ENCODE results near the gene ANG. TPM values are rescaled to one million over a fixed set of nuclear protein-coding genes. Genes with fewer than 3 reads are reported as not detected.

The ANG gene
- total RNA-seq, 5 donors from 2014 or later (not counting 1 experiment from before 2014, with no cell fraction given), result 0.85 to 1.4 (median 0.99) TPM; not detected in 2

DNA sequence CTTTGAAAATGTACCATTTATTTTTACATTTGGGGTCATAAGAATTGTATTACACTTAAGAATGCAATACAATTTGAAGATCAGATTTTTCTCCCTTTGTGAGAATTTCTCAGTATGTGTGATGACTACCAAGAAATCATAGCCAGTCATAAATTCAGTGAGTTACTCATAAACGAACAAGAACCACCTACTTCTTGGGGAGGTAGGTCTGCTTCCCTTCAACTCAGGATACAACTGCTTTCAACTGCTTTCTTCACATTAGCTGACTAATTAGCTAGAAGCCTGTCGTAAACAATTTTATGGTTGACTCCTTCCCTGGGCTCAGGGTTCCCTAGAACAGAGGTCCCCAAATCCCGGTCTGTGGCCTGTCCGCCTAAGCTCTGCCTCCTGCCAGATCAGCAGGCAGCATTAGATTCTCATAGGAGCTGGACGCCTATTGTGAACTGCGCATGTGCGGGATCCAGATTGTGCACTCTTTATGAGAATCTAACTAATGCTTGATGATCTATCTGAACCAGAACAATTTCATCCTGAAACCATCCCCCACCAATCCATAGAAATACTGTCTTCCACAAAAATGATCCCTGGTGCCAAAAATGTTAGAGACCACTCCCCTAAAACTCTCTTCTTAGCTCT is 3.7 kb downstream of the ANG start:
- H3K4me3 Mint-ChIP-seq, result no peak overlapping the region
- ATAC-seq (replicated peaks in 1 of 4) (no peak), DNase-seq (no peak)
- peaks cover 0 to 2% of the 10 kb centered on the region in 2 donors for H3K27me3 Mint-ChIP-seq
- Histone ChIP-seq H3K36me3 (ENCODE audit: control insufficient read depth in 2 of 2, extremely low read depth in 1 of 2, insufficient read depth in 1 of 2, low read length in 1 of 2) (no peaks in the 10 kb centered on the region), H3K4me3 (ENCODE audit: control insufficient read depth in 1 of 2, extremely low read depth in 1 of 2, low read length in 1 of 2) (no peak overlapping the region), H3K27ac (ENCODE audit: low read length) (no peak overlapping the region), H3K9me3 (no peaks in the 10 kb centered on the region), H3K4me1 (ENCODE audit: control insufficient read depth in 1 of 2, extremely low read depth in 1 of 2, insufficient read depth in 2 of 2, low read length in 2 of 2) (no peaks in the 10 kb centered on the region), H3K27me3 (replicated peaks in 1 of 2; ENCODE audit: control insufficient read depth in 2 of 2, extremely low read depth in 1 of 2, insufficient read depth in 2 of 2, low read length in 1 of 2) (peaks cover 0 to 7% of the 10 kb centered on the region in 2 experiments)
- ChIA-PET CTCF (interaction anchor here in 1 of 2 donors (1.0 to 3.2 kb wide), 8 partner anchors 8 to 365 kb away, joined by 3 to 21 read pairs (median 9); no protein-coding TSS in a partner anchor), POLR2A (interaction anchor here in 1 of 2 donors (0.7 kb wide), 1 partner anchor 21 kb away, joined by 3 read pairs; no protein-coding TSS in a partner anchor)
- 79% methylated on average over 6 of the region's 7 CpGs for WGBS (ENCODE audit: insufficient coverage)
- peaks cover 4 to 6% (median 4%) of the 10 kb centered on the region in 3 donors for H3K4me1 Mint-ChIP-seq
- H3K36me3 Mint-ChIP-seq, result no peaks in the 10 kb centered on the region
- no peak overlapping the region for H3K27ac Mint-ChIP-seq
- no peaks in the 10 kb centered on the region for H3K9me3 Mint-ChIP-seq

GRCh38 chr14:20696764-20697163 is 8.2 kb downstream of the ANG start:
- H3K36me3 ChIP-seq (ENCODE audit: control insufficient read depth in 2 of 2, extremely low read depth in 1 of 2, insufficient read depth in 1 of 2, low read length in 1 of 2), result no peaks in the 10 kb centered on the region
- no peak for DNase-seq
- H3K36me3 Mint-ChIP-seq, result no peaks in the 10 kb centered on the region
- CTCF ChIA-PET, result interaction anchor here (0.5 to 2.4 kb wide), 14 partner anchors 16 to 370 kb away, joined by 3 to 11 read pairs (median 4); no protein-coding TSS in a partner anchor
- ATAC-seq (replicated peaks in 1 of 4), result no peak
- H3K4me3 Mint-ChIP-seq, result no peak overlapping the region
- peaks cover 0 to 7% of the 10 kb centered on the region in 2 experiments for H3K27me3 ChIP-seq (replicated peaks in 1 of 2; ENCODE audit: control insufficient read depth in 2 of 2, extremely low read depth in 1 of 2, insufficient read depth in 2 of 2, low read length in 1 of 2)
- H3K9me3 ChIP-seq, result no peaks in the 10 kb centered on the region
- peaks cover 0 to 2% (median 0%) of the 10 kb centered on the region in 3 donors for H3K4me1 Mint-ChIP-seq
- POLR2A ChIA-PET, result interaction anchor here in 1 of 2 donors (0.6 kb wide), 1 partner anchor 176 kb away, joined by 3 read pairs; no protein-coding TSS in a partner anchor
- H3K27me3 Mint-ChIP-seq, result peaks cover 0 to 2% of the 10 kb centered on the region in 2 donors
- WGBS (ENCODE audit: insufficient coverage), result 74% methylated on average over 2 of the region's 5 CpGs
- no peaks in the 10 kb centered on the region for H3K4me1 ChIP-seq (ENCODE audit: control insufficient read depth in 1 of 2, extremely low read depth in 1 of 2, insufficient read depth in 2 of 2, low read length in 2 of 2)
- H3K9me3 Mint-ChIP-seq, result no peaks in the 10 kb centered on the region
- H3K27ac Mint-ChIP-seq, result no peak overlapping the region
- H3K27ac ChIP-seq (ENCODE audit: low read length), result no peak overlapping the region
- no peak overlapping the region for H3K4me3 ChIP-seq (ENCODE audit: control insufficient read depth in 1 of 2, extremely low read depth in 1 of 2, low read length in 1 of 2)

- H3K9me3 Mint-ChIP-seq, result no peaks in the 10 kb centered on the region
These were observed 8.9 kb downstream of the ANG start for GRCh38 chr14:20697273-20698017.

GRCh38 chr14:20698018-20698329 is 9.4 kb downstream of the ANG start:
- H3K4me1 ChIP-seq (ENCODE audit: control insufficient read depth in 1 of 2, extremely low read depth in 1 of 2, insufficient read depth in 2 of 2, low read length in 2 of 2), result no peaks in the 10 kb centered on the region
- ATAC-seq (replicated peaks in 1 of 4) (no peak), DNase-seq (no peak)
- H3K27me3 ChIP-seq (replicated peaks in 1 of 2; ENCODE audit: control insufficient read depth in 2 of 2, extremely low read depth in 1 of 2, insufficient read depth in 2 of 2, low read length in 1 of 2), result peaks cover 0 to 7% of the 10 kb centered on the region in 2 experiments
- no peak overlapping the region for H3K27ac ChIP-seq (ENCODE audit: low read length)
- H3K4me3 ChIP-seq (ENCODE audit: control insufficient read depth in 1 of 2, extremely low read depth in 1 of 2, low read length in 1 of 2), result no peak overlapping the region
- Mint-ChIP-seq H3K4me3 (no peak overlapping the region), H3K4me1 (peaks cover 0 to 2% (median 0%) of the 10 kb centered on the region in 3 donors), H3K27me3 (peaks cover 0 to 2% of the 10 kb centered on the region in 2 donors), H3K27ac (no peak overlapping the region), H3K9me3 (no peaks in the 10 kb centered on the region), H3K36me3 (no peaks in the 10 kb centered on the region)
- H3K9me3 ChIP-seq, result no peaks in the 10 kb centered on the region
- H3K36me3 ChIP-seq (ENCODE audit: control insufficient read depth in 2 of 2, extremely low read depth in 1 of 2, insufficient read depth in 1 of 2, low read length in 1 of 2), result no peaks in the 10 kb centered on the region
- POLR2A ChIA-PET, result no interaction called here
- CTCF ChIA-PET, result interaction anchor here (0.6 to 1.1 kb wide), 8 partner anchors 10 to 273 kb away, joined by 3 to 11 read pairs (median 4); no protein-coding TSS in a partner anchor

More at GRCh38 chr14:20697273-20698017, 8.9 kb downstream of the ANG start:
- POLR2A ChIA-PET, result interaction anchor here in 1 of 2 donors (0.6 kb wide), 1 partner anchor 175 kb away, joined by 3 read pairs; no protein-coding TSS in a partner anchor
- no peaks in the 10 kb centered on the region for H3K36me3 ChIP-seq (ENCODE audit: control insufficient read depth in 2 of 2, extremely low read depth in 1 of 2, insufficient read depth in 1 of 2, low read length in 1 of 2)
- Mint-ChIP-seq H3K27ac (no peak overlapping the region), H3K4me3 (no peak overlapping the region), H3K4me1 (peaks cover 0 to 2% (median 0%) of the 10 kb centered on the region in 3 donors), H3K27me3 (peaks cover 0 to 2% of the 10 kb centered on the region in 2 donors), H3K36me3 (no peaks in the 10 kb centered on the region)
- ATAC-seq (replicated peaks in 1 of 4), result peak; percentile 57 to 76 (median 73)
- H3K4me1 ChIP-seq (ENCODE audit: control insufficient read depth in 1 of 2, extremely low read depth in 1 of 2, insufficient read depth in 2 of 2, low read length in 2 of 2), result no peaks in the 10 kb centered on the region
- DNase-seq, result peak in 34 of 35 experiments; percentile 13 to 79 (median 51)
- H3K27me3 ChIP-seq (replicated peaks in 1 of 2; ENCODE audit: control insufficient read depth in 2 of 2, extremely low read depth in 1 of 2, insufficient read depth in 2 of 2, low read length in 1 of 2), result peaks cover 0 to 7% of the 10 kb centered on the region in 2 experiments
- H3K4me3 ChIP-seq (ENCODE audit: control insufficient read depth in 1 of 2, extremely low read depth in 1 of 2, low read length in 1 of 2), result no peak overlapping the region
- no peaks in the 10 kb centered on the region for H3K9me3 ChIP-seq
- WGBS (ENCODE audit: insufficient coverage), result 80% methylated on average over 1 of the region's 6 CpGs
- H3K27ac ChIP-seq (ENCODE audit: low read length), result no peak overlapping the region
- CTCF ChIA-PET, result interaction anchor here (0.5 to 1.8 kb wide), 11 partner anchors 95 to 274 kb away, joined by 3 to 11 read pairs (median 4); no protein-coding TSS in a partner anchor

GRCh38 chr14:20698934-20699333 is 10.4 kb downstream of the ANG start:
- Mint-ChIP-seq H3K27me3 (no peaks in the 10 kb centered on the region), H3K4me3 (no peak overlapping the region), H3K4me1 (peaks cover 0 to 2% (median 0%) of the 10 kb centered on the region in 3 donors), H3K36me3 (no peaks in the 10 kb centered on the region), H3K27ac (no peak overlapping the region), H3K9me3 (no peaks in the 10 kb centered on the region)
- H3K4me3 ChIP-seq (ENCODE audit: control insufficient read depth in 1 of 2, extremely low read depth in 1 of 2, low read length in 1 of 2), result no peak overlapping the region
- WGBS (ENCODE audit: insufficient coverage), result 86% methylated on average over 3 of the region's 5 CpGs
- no peak overlapping the region for H3K27ac ChIP-seq (ENCODE audit: low read length)
- ChIA-PET CTCF (interaction anchor here in 1 of 2 donors (1.0 to 1.1 kb wide), 4 partner anchors 153 to 272 kb away, joined by 4 to 11 read pairs (median 5); no protein-coding TSS in a partner anchor), POLR2A (no interaction called here)
- DNase-seq, result no peak
- no peak for ATAC-seq (replicated peaks in 1 of 4)
- no peaks in the 10 kb centered on the region for H3K9me3 ChIP-seq
- peaks cover 0 to under 1% of the 10 kb centered on the region in 2 experiments for H3K27me3 ChIP-seq (replicated peaks in 1 of 2; ENCODE audit: control insufficient read depth in 2 of 2, extremely low read depth in 1 of 2, insufficient read depth in 2 of 2, low read length in 1 of 2)
- no peaks in the 10 kb centered on the region for H3K4me1 ChIP-seq (ENCODE audit: control insufficient read depth in 1 of 2, extremely low read depth in 1 of 2, insufficient read depth in 2 of 2, low read length in 2 of 2)
- no peaks in the 10 kb centered on the region for H3K36me3 ChIP-seq (ENCODE audit: control insufficient read depth in 2 of 2, extremely low read depth in 1 of 2, insufficient read depth in 1 of 2, low read length in 1 of 2)

GRCh38 chr14:20699931-20700330 is 11.4 kb downstream of the ANG start:
- Mint-ChIP-seq H3K4me3 (no peak overlapping the region), H3K27ac (no peak overlapping the region), H3K27me3 (no peaks in the 10 kb centered on the region), H3K4me1 (peaks cover 0 to 2% (median 0%) of the 10 kb centered on the region in 3 donors), H3K9me3 (no peaks in the 10 kb centered on the region), H3K36me3 (no peaks in the 10 kb centered on the region)
- no peaks in the 10 kb centered on the region for H3K9me3 ChIP-seq
- H3K4me1 ChIP-seq (ENCODE audit: control insufficient read depth in 1 of 2, extremely low read depth in 1 of 2, insufficient read depth in 2 of 2, low read length in 2 of 2), result no peaks in the 10 kb centered on the region
- no peak overlapping the region for H3K27ac ChIP-seq (ENCODE audit: low read length)
- CTCF ChIA-PET, result interaction anchor here (0.6 to 1.9 kb wide), 12 partner anchors 9 to 495 kb away, joined by 3 to 11 read pairs (median 4); no protein-coding TSS in a partner anchor
- POLR2A ChIA-PET, result no interaction called here
- no peaks in the 10 kb centered on the region for H3K36me3 ChIP-seq (ENCODE audit: control insufficient read depth in 2 of 2, extremely low read depth in 1 of 2, insufficient read depth in 1 of 2, low read length in 1 of 2)
- no peak for ATAC-seq (replicated peaks in 1 of 4)
- no peak overlapping the region for H3K4me3 ChIP-seq (ENCODE audit: control insufficient read depth in 1 of 2, extremely low read depth in 1 of 2, low read length in 1 of 2)
- no peaks in the 10 kb centered on the region for H3K27me3 ChIP-seq (replicated peaks in 1 of 2; ENCODE audit: control insufficient read depth in 2 of 2, extremely low read depth in 1 of 2, insufficient read depth in 2 of 2, low read length in 1 of 2)
- DNase-seq, result no peak

Measured in T-cell (primary cell).